ENCODE results near the gene PDLIM3.

Gene PDLIM3

DNA sequence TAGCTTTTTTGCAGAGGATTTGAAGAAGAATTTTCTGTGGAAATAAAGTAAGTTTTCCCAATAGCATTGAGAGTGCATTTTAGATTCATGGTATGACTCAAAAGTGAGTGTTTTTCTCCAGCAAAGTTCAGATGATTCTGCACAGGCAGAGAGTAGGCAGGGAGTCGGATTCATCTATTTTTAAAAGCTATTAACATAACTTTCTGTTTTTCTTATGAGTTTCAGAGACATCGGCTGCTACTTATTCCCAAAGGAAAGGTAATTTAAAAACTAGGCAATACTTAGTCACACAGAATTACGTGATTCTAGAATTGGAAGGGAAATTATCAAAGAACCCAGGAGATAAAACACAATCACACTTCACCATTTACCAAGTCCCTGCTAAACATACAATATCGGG is 68.2 kb downstream of the PDLIM3 start:
- Histone ChIP-seq H3K4me3 (ENCODE audit: low read depth in 1 of 2, low read length in 1 of 2) (no peak overlapping the region), H3K27me3 (peaks cover 89% of the 10 kb centered on the region), H3K27ac (no peak overlapping the region), H3K9me3 (no peaks in the 10 kb centered on the region), H3K36me3 (no peaks in the 10 kb centered on the region), H3K4me1 (ENCODE audit: control insufficient read depth in 1 of 2, insufficient read depth in 1 of 2, low read depth in 1 of 2, low read length in 1 of 2) (peaks cover 7 to 14% of the 10 kb centered on the region in 2 experiments)
- TF ChIP-seq, protein P1, sequence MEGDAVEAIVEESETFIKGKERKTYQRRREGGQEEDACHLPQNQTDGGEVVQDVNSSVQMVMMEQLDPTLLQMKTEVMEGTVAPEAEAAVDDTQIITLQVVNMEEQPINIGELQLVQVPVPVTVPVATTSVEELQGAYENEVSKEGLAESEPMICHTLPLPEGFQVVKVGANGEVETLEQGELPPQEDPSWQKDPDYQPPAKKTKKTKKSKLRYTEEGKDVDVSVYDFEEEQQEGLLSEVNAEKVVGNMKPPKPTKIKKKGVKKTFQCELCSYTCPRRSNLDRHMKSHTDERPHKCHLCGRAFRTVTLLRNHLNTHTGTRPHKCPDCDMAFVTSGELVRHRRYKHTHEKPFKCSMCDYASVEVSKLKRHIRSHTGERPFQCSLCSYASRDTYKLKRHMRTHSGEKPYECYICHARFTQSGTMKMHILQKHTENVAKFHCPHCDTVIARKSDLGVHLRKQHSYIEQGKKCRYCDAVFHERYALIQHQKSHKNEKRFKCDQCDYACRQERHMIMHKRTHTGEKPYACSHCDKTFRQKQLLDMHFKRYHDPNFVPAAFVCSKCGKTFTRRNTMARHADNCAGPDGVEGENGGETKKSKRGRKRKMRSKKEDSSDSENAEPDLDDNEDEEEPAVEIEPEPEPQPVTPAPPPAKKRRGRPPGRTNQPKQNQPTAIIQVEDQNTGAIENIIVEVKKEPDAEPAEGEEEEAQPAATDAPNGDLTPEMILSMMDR (IDR thresholded peaks at IDR 0.05) = no peak

- H3K36me3 ChIP-seq = no peaks in the 10 kb centered on the region
- H3K4me3 ChIP-seq (ENCODE audit: low read depth in 1 of 2, low read length in 1 of 2) = no peak overlapping the region
- peaks cover 0 to 2% of the 10 kb centered on the region in 2 experiments for H3K4me1 ChIP-seq (ENCODE audit: control insufficient read depth in 1 of 2, insufficient read depth in 1 of 2, low read depth in 1 of 2, low read length in 1 of 2)
- H3K27ac ChIP-seq = no peak overlapping the region
- H3K9me3 ChIP-seq = no peaks in the 10 kb centered on the region
- TF ChIP-seq, protein P1 (IDR thresholded peaks at IDR 0.05) = no peak
- H3K27me3 ChIP-seq = peaks cover 88% of the 10 kb centered on the region
Measured at GRCh38 chr4:185465707-185466106, 69.6 kb downstream of the PDLIM3 start.

DNA sequence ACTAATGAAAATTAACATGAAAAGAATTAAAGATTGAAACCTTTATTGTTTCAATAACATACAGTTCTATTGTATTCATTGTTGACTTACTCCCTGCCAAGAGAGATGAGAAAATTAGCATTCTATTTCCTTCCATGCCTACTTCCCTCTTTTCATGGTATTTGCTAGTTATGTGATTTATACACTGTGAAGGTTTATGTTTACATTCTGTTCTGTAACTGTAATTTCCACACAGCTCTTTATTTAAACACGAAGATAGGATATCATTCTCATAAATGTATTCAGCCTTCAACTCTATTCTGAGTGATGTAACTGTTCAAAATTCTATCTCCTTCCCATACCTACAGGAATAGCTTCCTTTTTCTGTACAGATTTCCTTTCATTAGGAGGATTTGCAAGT is 70.4 kb downstream of the PDLIM3 start:
- no peak overlapping the region for H3K27ac ChIP-seq
- no peaks in the 10 kb centered on the region for H3K36me3 ChIP-seq
- H3K27me3 ChIP-seq = peaks cover 88% of the 10 kb centered on the region
- TF ChIP-seq, protein P1 (IDR thresholded peaks at IDR 0.05) = no peak
- H3K4me1 ChIP-seq (ENCODE audit: control insufficient read depth in 1 of 2, insufficient read depth in 1 of 2, low read depth in 1 of 2, low read length in 1 of 2) = no peaks in the 10 kb centered on the region
- no peak overlapping the region for H3K4me3 ChIP-seq (ENCODE audit: low read depth in 1 of 2, low read length in 1 of 2)
- H3K9me3 ChIP-seq = no peaks in the 10 kb centered on the region

DNA sequence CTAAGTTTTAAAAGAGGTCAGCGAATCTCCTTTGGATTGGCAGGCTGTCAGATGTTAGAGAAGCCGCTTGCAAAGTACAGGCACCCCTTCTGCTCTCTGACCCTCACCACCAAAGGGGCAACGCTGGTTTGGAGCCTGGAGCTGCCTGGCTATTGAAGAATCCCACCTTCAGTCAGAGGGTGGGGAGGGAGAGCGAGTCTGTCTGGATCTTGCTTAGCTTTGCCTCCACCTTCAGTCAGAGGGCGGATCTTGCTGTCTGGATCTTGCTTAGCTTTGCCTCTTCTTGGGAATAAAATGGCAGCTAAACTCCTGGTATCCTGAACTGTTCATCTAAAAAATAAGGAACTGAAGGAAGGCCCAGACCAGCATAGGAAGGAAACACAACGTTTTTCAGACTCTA is 71.1 kb downstream of the PDLIM3 start:
- Histone ChIP-seq H3K9me3 (no peaks in the 10 kb centered on the region), H3K4me1 (ENCODE audit: control insufficient read depth in 1 of 2, insufficient read depth in 1 of 2, low read depth in 1 of 2, low read length in 1 of 2) (no peaks in the 10 kb centered on the region), H3K27me3 (peaks cover 88% of the 10 kb centered on the region), H3K27ac (no peak overlapping the region), H3K36me3 (no peaks in the 10 kb centered on the region), H3K4me3 (ENCODE audit: low read depth in 1 of 2, low read length in 1 of 2) (no peak overlapping the region)
- TF ChIP-seq, protein P1 (IDR thresholded peaks at IDR 0.05) = no peak

DNA sequence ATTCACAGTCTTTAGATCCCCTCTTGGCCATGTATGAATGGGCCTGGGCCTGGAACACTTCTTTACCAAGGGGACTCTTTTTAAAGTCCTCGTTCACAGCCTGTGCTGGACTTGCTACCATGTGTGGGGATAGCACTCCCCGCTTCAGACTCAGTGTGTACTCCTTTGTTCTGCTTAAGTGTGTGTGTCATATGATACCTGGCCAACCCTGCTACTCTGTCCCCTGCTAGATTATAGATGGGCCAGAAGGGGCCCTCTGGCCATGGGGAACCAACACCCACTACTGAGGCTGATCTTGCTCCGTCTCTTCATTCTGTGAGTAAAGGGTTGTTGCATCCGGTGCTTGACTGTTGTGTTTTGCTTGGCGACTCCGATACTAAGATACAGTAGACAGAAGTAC is 71.8 kb downstream of the PDLIM3 start:
- Histone ChIP-seq H3K27ac (no peak overlapping the region), H3K27me3 (peaks cover 88% of the 10 kb centered on the region)
- TF ChIP-seq, protein P1 (IDR thresholded peaks at IDR 0.05) = no peak

DNA sequence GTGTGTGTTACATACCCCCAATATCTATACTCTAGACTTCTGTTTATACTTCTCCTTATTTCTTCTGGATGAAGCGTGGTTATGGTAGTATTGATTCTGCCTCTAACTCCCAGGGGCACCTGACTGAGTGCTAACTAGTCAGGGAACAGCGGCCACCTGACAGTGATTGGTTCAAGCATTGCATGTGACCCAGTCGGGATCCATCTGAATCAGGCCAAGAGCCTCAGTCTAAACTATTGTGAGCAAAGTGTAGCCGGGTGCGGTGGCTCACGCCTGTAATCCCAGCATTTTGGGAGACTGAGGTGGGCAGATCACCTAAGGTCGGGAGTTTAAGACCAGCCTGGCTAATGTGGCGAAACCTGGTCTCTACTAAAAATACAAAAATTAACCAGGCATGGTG is 73.7 kb downstream of the PDLIM3 start:
- no peaks in the 10 kb centered on the region for H3K36me3 ChIP-seq
- H3K9me3 ChIP-seq = no peaks in the 10 kb centered on the region
- H3K27me3 ChIP-seq = peaks cover 88% of the 10 kb centered on the region
- no peaks in the 10 kb centered on the region for H3K4me1 ChIP-seq (ENCODE audit: control insufficient read depth in 1 of 2, insufficient read depth in 1 of 2, low read depth in 1 of 2, low read length in 1 of 2)
- no peak overlapping the region for H3K27ac ChIP-seq
- TF ChIP-seq, protein P1 (IDR thresholded peaks at IDR 0.05) = no peak
- no peak overlapping the region for H3K4me3 ChIP-seq (ENCODE audit: low read depth in 1 of 2, low read length in 1 of 2)

More for the DNA sequence above, 71.8 kb downstream of the PDLIM3 start:
- no peaks in the 10 kb centered on the region for H3K4me1 ChIP-seq (ENCODE audit: control insufficient read depth in 1 of 2, insufficient read depth in 1 of 2, low read depth in 1 of 2, low read length in 1 of 2)
- H3K9me3 ChIP-seq = no peaks in the 10 kb centered on the region
- H3K4me3 ChIP-seq (ENCODE audit: low read depth in 1 of 2, low read length in 1 of 2) = no peak overlapping the region
- H3K36me3 ChIP-seq = no peaks in the 10 kb centered on the region
